ENCODE measurements around the gene VPS45.
"Not testable (repeated sequence)": the region's sequence is repeated elsewhere in the genome, so short reads cannot be mapped to it uniquely, and the experiment has no call there.

The VPS45 gene

GRCh38 chr1:150135400-150135799 lies 67.8 kb downstream of the VPS45 start:
- not testable (repeated sequence) for DNase-seq

DNA sequence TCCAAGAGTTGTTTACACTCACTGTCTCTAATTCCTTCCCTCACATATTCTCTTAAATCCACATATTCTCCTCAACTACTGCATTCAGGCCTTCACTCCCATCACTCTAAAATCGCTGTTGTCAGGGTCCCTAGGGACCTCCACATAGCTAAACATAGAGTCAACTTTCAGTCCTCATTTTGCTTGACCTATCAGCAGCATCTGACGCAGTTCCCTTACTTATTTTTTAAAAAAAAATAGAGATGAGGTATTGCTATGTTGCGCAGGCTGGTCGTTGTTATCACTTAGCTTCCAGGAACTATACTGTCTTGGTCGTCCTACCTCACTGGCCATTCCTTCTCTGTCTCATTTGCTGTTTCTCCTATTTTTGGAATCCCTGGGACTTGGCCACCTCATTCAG lies 70.5 kb downstream of the VPS45 start:
- no peak for DNase-seq

DNA sequence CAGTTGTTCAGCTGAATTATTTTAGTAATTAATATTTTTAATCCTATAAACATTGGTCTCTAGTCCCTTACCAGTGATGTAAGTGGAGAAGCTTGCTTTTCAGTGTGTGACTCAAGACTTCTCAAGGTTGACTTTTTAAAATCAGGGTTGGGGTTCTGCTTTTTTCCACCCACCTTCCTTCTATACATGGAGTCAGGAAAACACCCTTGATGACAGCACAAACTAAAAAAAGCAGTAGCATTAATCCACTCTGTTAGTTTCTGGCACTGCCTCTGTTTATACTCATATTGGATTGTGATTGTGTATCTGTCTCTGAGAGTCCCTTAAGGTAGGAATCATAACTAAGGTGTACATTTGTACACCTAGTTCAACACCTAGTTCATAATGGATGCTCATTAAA lies 73.9 kb downstream of the VPS45 start:
- no peak for DNase-seq

GRCh38 chr1:150142083-150142482 lies 74.5 kb downstream of the VPS45 start:
- DNase-seq: no peak

- DNase-seq: no peak
Observed at GRCh38 chr1:150144606-150145005, 77.0 kb downstream of the VPS45 start.

- DNase-seq: not testable (repeated sequence)
Observed at GRCh38 chr1:150146016-150146415, 78.4 kb downstream of the VPS45 start.

- DNase-seq: no peak
Observed at GRCh38 chr1:150146849-150147542, 79.4 kb downstream of the VPS45 start.

GRCh38 chr1:150148837-150149270 lies 81.3 kb downstream of the VPS45 start:
- no peak for DNase-seq

DNA sequence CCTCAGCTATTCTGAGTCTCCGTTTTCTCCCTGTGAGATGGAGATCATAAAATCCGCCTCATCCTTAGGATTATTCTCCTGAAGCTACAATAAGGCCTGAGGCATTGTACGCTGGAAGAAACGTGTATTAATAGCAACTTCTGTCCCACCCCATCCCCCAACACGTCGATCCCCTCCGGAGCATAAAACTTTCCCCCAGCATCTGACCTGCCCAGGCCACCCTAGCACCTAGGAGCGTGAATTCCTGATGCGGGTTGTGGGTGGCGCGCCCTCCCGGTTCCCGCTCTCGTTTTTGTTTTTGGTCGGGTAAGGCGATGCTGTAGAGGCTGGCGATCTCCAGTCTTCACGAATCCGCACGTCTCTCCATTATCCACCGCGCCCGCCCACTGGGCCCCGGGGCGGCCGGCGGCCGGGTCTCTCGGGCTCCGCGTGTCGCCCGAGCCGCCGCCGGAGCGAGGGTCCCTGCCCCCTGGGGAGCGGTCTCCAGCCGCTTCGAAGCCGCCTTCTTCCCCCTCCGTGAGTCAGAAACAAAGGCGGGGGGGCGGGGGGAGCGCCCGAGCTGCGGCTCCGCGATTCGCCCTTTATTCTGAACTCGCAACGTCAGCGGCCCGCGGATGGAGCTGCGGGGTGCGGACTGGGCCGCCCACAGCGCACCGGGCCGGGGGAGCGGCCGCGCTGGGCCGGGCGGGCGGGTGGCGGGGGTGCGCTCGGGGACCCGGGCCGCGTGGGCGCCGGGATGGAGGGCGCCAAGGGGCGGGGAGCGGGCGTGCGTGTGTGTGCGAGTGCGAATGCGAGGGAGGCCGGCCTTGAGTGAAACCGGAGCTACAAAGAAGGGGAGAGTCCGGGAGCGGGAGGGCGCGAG lies 81.9 kb downstream of the VPS45 start, which contains the start of gene PLEKHO1:
TSS of gene PLEKHO1 (plus strand) at position 646 of the 862 bp plus-strand sequence. CDS start 342 bp downstream, outside the sequence.
- peak; percentile 83 for DNase-seq

- DNase-seq: peak; percentile 21
Observed at GRCh38 chr1:150150133-150151021, 82.8 kb downstream of the VPS45 start.

GRCh38 chr1:150151291-150152181 lies 84.0 kb downstream of the VPS45 start:
- DNase-seq: peak; percentile 56

DNA sequence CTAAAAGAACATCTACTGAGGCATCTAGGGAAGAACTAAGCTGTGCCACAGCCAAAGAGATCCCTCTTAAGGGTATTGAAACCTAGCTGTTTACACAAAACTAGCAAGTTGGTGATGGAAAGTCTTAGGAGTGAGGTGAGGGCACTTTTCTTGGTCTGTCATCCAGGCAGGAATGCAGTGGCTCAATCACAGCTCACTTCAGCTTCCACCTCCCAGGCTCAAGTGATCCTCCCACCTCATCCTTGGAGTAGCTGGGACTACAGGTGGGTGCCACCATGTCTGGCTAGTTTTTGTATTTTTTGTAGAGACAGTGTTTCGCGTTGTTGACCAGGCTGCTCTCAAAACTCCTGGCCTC lies 84.6 kb downstream of the VPS45 start:
- no peak for DNase-seq

DNA sequence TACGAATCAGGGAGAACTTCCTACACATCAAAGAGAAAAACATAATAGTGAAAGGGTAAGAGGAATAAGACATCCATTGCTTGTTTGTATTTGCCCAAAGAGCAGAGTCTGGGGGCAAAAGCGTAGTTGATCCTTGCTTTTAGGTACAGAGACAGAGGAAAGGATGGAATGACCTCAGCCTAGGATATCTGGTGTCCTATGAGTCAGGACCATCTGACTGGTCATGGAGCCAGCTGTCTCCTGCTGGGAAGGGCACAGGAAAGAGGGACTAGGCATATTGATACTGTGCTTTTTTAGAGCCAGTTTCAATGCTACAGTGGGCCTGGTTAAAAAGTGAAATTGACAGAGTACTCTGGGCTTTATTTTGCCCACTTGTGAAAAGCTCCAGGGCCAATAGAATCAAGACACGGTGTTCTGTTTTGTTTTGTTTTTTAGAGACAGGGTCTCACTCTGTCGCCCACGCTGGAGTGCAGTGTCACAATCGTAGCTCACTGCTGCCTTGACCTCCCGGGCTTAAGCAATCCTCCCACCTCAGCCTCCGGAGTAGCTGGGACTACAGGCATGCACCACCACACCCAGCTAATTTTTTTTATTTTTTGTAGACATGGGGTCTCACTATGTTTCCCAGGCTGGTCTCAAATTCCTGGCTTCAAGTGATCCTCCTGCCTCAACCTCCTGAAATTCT lies 85.3 kb downstream of the VPS45 start:
- DNase-seq: no peak

DNA sequence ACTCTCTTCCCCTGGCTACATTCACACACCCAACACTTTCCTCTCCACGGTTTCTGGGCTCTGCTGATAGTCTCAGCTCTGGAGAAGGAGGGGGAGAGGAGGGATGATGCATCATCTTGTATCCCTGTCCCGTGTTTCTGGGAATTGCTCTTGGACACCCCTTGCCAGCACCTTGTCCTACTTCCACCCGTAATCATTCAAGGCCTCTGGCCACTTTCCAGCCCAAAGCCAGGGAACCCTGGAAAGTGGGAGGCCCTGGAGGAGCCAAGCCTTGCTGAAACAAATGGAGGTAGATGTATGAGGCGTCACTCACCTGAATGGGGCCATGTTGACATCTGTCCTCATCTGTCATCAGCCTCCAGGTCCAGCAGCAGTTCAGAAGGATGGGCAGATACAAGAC lies 86.6 kb downstream of the VPS45 start:
- no peak for DNase-seq

DNA sequence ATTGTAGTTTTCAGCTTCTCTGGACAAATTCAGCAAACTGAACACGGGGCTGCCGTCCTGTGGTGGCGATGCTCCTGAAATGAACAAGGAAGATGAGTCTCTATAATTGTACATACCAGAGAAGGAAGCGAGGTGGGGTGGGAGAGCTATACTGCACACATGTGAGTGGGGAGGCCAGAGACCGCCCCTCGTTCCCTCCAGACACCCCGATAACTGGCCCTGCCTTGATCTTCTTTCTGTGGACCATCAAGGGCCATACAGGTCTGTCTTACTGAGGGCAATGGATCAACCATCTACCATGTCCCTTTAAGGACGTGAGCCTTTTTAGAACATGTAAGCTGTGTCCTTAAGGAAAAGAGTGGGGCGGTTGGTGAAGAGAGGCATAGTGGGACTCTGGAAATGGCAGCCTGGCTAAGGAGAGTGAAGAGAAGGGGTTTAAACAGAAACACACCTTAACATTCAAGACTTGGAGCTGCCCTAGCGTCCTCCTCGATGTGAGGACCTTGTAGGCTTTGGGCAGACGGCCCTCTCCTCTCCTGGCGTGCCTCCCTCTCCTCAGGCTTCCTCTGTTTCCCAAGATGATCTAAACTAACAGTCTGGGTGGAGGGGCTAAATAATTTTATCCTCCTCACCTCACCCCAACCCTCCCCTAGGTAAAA lies 88.0 kb downstream of the VPS45 start:
- no peak for DNase-seq

GRCh38 chr1:150156868-150157603 lies 89.5 kb downstream of the VPS45 start:
- DNase-seq: no peak

DNA sequence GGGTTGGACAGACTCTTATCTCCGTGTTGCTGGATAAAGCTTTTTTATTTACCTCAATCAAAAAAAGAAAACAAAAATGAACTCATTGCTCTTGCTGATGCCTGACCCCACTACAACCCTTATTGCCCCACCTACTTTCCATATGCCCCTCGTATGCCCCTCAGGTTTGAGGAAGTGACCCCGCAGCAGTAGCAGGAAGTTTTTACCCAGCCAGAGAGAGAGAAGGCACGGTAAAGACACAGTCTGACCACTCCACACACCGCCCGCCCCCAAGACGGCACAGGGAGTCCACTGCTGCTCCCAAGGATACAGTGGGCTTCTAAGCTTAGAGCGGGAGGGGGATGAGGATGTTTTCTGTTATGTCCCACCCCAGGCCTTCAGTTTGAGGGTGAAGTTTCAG lies 92.0 kb downstream of the VPS45 start:
- no peak for DNase-seq

GRCh38 chr1:150160964-150161621 lies 93.5 kb downstream of the VPS45 start:
- no peak for DNase-seq

- DNase-seq: no peak
Observed at GRCh38 chr1:150161747-150162581, 94.4 kb downstream of the VPS45 start.
